H1 (cell line): ENCODE measurements around the gene MDK. TPM values are rescaled to one million over a fixed set of nuclear protein-coding genes. Genes with fewer than 3 reads are reported as not detected.

Experiments
- CTCF ChIA-PET: fragments of 300-600 bp; sonication (Branson Sonifier 250); formaldehyde crosslinking; loops from one replicate; lab custom pipeline; 2021; ENCODE audit not compliant: partially characterized antibody; lab: Charles Lee
- POLR2A ChIA-PET: fragments of 300-600 bp; sonication (Branson Sonifier 250); formaldehyde crosslinking; loops from one replicate; lab custom pipeline; 2021; ENCODE audit warnings: inconsistent platforms; ENCODE audit not compliant: partially characterized antibody; lab: Charles Lee
- DNase-seq, 2 experiments: peaks; one replicate each; pipeline versions ENCODE4 v3.0.0 to v3.0.0-alpha.2; 2010 to 2022; ENCODE audit warnings: low spot score in 2 of 2, low read depth in 1 of 2, mixed read lengths in 1 of 2
- FAIRE-seq: peaks from 2 replicates; lab custom pipeline; 2011; peaks lifted over from hg19 to GRCh38; lab: Jason Lieb, UNC
- H2AFZ ChIP-seq: 2 replicates; pipeline ENCODE4 v1.8.1; 2012; ENCODE audit warnings: low read length, inconsistent platforms
- H2AK5ac ChIP-seq: 2 replicates; pipeline ENCODE4 v1.6.1; 2013; ENCODE audit warnings: low read depth, low read length
- H2BK120ac ChIP-seq: replicated peaks from 2 replicates; pipeline ENCODE3; 2013; ENCODE audit warnings: low read depth, low read length, inconsistent platforms
- H2BK12ac ChIP-seq: 2 replicates; pipeline ENCODE4 v1.6.1; 2013; ENCODE audit warnings: low read depth, low read length
- H2BK15ac ChIP-seq: 2 replicates; pipeline ENCODE4 v1.6.1; 2013; ENCODE audit warnings: low read length
- H2BK20ac ChIP-seq: 2 replicates; pipeline ENCODE4 v1.6.1; 2013; ENCODE audit warnings: low read length
- H2BK5ac ChIP-seq: 2 replicates; pipeline ENCODE4 v1.6.1; 2013; ENCODE audit warnings: low read depth, low read length
- H3K14ac ChIP-seq: 2 replicates; pipeline ENCODE4 v1.6.1; 2013; ENCODE audit warnings: inconsistent platforms; ENCODE audit not compliant: insufficient read length
- H3K18ac ChIP-seq: 2 replicates; pipeline ENCODE4 v1.6.1; 2013; ENCODE audit warnings: low read length; ENCODE audit errors: extremely low read depth
- H3K23ac ChIP-seq: 2 replicates; pipeline ENCODE4 v1.6.1; 2013; ENCODE audit warnings: inconsistent platforms; ENCODE audit not compliant: insufficient read length
- H3K23me2 ChIP-seq: 2 replicates; pipeline ENCODE4 v1.6.1; 2013; ENCODE audit warnings: low read depth, low read length
- H3K27ac ChIP-seq: 2 replicates; pipeline ENCODE4 v1.6.1; 2011; ENCODE audit warnings: low read depth, low read length, inconsistent platforms
- H3K27me3 ChIP-seq, 4 experiments: replicated peaks in 1 of 4; 1 replicate in 1 of 4; 2 replicates in 3 of 4; pipeline versions ENCODE4 v1.6.1 to v1.8.1; 2011 to 2013; ENCODE audit warnings: low read length in 3 of 4, mild to moderate bottlenecking in 3 of 4, inconsistent platforms in 2 of 4, mixed read lengths in 2 of 4, moderate library complexity in 1 of 4; ENCODE audit not compliant: control insufficient read depth in 3 of 4, insufficient read depth in 3 of 4; ENCODE audit errors: extremely low read depth in 1 of 4
- H3K36me3 ChIP-seq, 4 experiments: 2 replicates each; pipeline versions ENCODE4 v1.6.1 to v1.8.1; 2011 to 2013; ENCODE audit warnings: mild to moderate bottlenecking in 4 of 4, low read length in 3 of 4, moderate library complexity in 2 of 4, control low read depth in 1 of 4, inconsistent platforms in 1 of 4; ENCODE audit not compliant: insufficient read depth in 4 of 4, control insufficient read depth in 2 of 4
- H3K4ac ChIP-seq: replicated peaks from 2 replicates; pipeline ENCODE3; 2013; ENCODE audit warnings: low read length, low read depth, mixed read lengths, inconsistent platforms; ENCODE audit not compliant: insufficient read length
- H3K4me1 ChIP-seq, 4 experiments: replicated peaks in 1 of 4; 1 replicate in 1 of 4; 2 replicates in 3 of 4; pipeline versions ENCODE4 v1.6.1 to v1.8.1; 2011 to 2013; ENCODE audit warnings: low read length in 3 of 4, inconsistent platforms in 2 of 4, mixed read lengths in 1 of 4; ENCODE audit not compliant: insufficient read depth in 4 of 4, control insufficient read depth in 3 of 4
- H3K4me2 ChIP-seq, 2 experiments: 2 replicates each; pipeline versions ENCODE4 v1.6.1 to v1.8.1; 2011 to 2013; ENCODE audit warnings: low read depth in 2 of 2, low read length in 2 of 2, control low read depth in 1 of 2, inconsistent platforms in 1 of 2, mild to moderate bottlenecking in 1 of 2; ENCODE audit not compliant: insufficient read depth in 1 of 2
- H3K4me3 ChIP-seq, 4 experiments: fragments of 200-600, 300-600 bp in 1 of 4; sonication (generic), shearing (Covaris generic), sonication (Bioruptor Twin) in 1 of 4; 2 replicates each; pipeline versions ENCODE4 v1.5.1 to v1.8.1; 2011 to 2016; ENCODE audit warnings: low read length in 4 of 4, low read depth in 3 of 4, control low read depth in 2 of 4, inconsistent platforms in 2 of 4, mild to moderate bottlenecking in 2 of 4, mixed read lengths in 1 of 4, moderate library complexity in 1 of 4; ENCODE audit not compliant: insufficient read depth in 2 of 4; ENCODE audit errors: extremely low read depth in 1 of 4
- H3K56ac ChIP-seq: replicated peaks from 2 replicates; pipeline ENCODE3; 2013; ENCODE audit warnings: low read depth, mild to moderate bottlenecking, mixed read lengths, low read length, inconsistent platforms; ENCODE audit not compliant: insufficient read length
- H3K79me1 ChIP-seq: 2 replicates; pipeline ENCODE4 v1.6.1; 2013; ENCODE audit warnings: low read depth, low read length, control low read depth
- H3K79me2 ChIP-seq, 2 experiments: 2 replicates each; pipeline versions ENCODE4 v1.6.1 to v1.8.1; 2012 to 2013; ENCODE audit warnings: low read length in 2 of 2, mild to moderate bottlenecking in 2 of 2, inconsistent platforms in 1 of 2; ENCODE audit not compliant: insufficient read depth in 2 of 2, control insufficient read depth in 1 of 2
- H3K9ac ChIP-seq, 4 experiments: replicated peaks in 1 of 4; 1 replicate in 1 of 4; 2 replicates in 3 of 4; pipeline versions ENCODE4 v1.6.1 to v1.8.1; 2011 to 2013; ENCODE audit warnings: low read depth in 3 of 4, low read length in 3 of 4, control low read depth in 2 of 4, mild to moderate bottlenecking in 2 of 4, moderate library complexity in 2 of 4, inconsistent platforms in 1 of 4; ENCODE audit errors: extremely low read depth in 1 of 4
- H3K9me3 ChIP-seq, 2 experiments: 2 replicates each; pipeline versions ENCODE4 v1.6.1 to v1.8.1; 2012 to 2013; ENCODE audit warnings: mild to moderate bottlenecking in 2 of 2, moderate library complexity in 2 of 2, control low read depth in 1 of 2, inconsistent platforms in 1 of 2, low read depth in 1 of 2, low read length in 1 of 2, mixed read lengths in 1 of 2; ENCODE audit not compliant: insufficient read depth in 2 of 2
- H4K20me1 ChIP-seq, 2 experiments: replicated peaks in 1 of 2; 2 replicates each; pipeline versions ENCODE3 to v1.8.1; 2011 to 2013; ENCODE audit warnings: inconsistent platforms in 2 of 2, low read length in 2 of 2, mild to moderate bottlenecking in 1 of 2; ENCODE audit not compliant: insufficient read depth in 2 of 2, control insufficient read depth in 1 of 2
- H4K5ac ChIP-seq: 2 replicates; pipeline ENCODE4 v1.6.1; 2013; ENCODE audit warnings: low read length, low read depth, mixed read lengths, inconsistent platforms; ENCODE audit not compliant: insufficient read length
- H4K8ac ChIP-seq: 2 replicates; pipeline ENCODE4 v1.8.0; 2013; ENCODE audit warnings: mild to moderate bottlenecking, moderate library complexity, low read length, inconsistent platforms; ENCODE audit not compliant: insufficient read depth; ENCODE audit errors: extremely low read depth
- H4K91ac ChIP-seq: replicated peaks from 2 replicates; pipeline ENCODE3; 2013; ENCODE audit warnings: low read length, mixed read lengths, inconsistent platforms; ENCODE audit not compliant: insufficient read length
- ASH2L ChIP-seq: fragments of 200-600, 300-600 bp; sonication (generic); IDR thresholded peaks from one replicate; pipeline ENCODE4 v1.7.1; 2017; ENCODE audit warnings: low read length
- CEBPB ChIP-seq: IDR thresholded peaks from 2 replicates; pipeline ENCODE4 v1.6.1; 2012; ENCODE audit warnings: low read depth, low read length
- KDM4A ChIP-seq: IDR thresholded peaks from one replicate; pipeline ENCODE4 v1.7.1; 2012; ENCODE audit warnings: low read depth, mild to moderate bottlenecking, moderate library complexity, low read length, inconsistent platforms; ENCODE audit not compliant: severe bottlenecking
- PHF8 ChIP-seq: fragments of 200-600 bp; sonication (generic); conservative IDR thresholded peaks from 2 replicates; pipeline ENCODE4 v1.7.1; 2012; ENCODE audit warnings: low read depth, mild to moderate bottlenecking, inconsistent platforms, low read length, moderate library complexity
- SIX5 ChIP-seq: IDR thresholded peaks from 2 replicates; pipeline ENCODE4 v1.6.1; 2011; ENCODE audit warnings: mild to moderate bottlenecking, low read depth, low read length
- SP2 ChIP-seq: IDR thresholded peaks from 2 replicates; pipeline ENCODE4 v1.6.1; 2012; ENCODE audit warnings: mild to moderate bottlenecking, low read length, inconsistent platforms
- TAF1 ChIP-seq: IDR thresholded peaks from 2 replicates; pipeline ENCODE4 v1.6.1; 2011; ENCODE audit warnings: mild to moderate bottlenecking, low read depth, low read length
- TAF7 ChIP-seq: optimal IDR thresholded peaks from 2 replicates; pipeline ENCODE3; 2011; ENCODE audit warnings: low read depth, mild to moderate bottlenecking, inconsistent platforms, low read length, moderate library complexity, borderline replicate concordance
- WGBS, 2 experiments: shearing (Covaris generic) in 1 of 2; methylation state at CpG; one replicate each; pipeline versions ENCODE4 v1.1.6 to v1.1.7; 2013 to 2015; ENCODE audit warnings: low lambda C conversion rate in 2 of 2, mixed read lengths in 2 of 2, inconsistent platforms in 1 of 2, low coverage in 1 of 2, missing lambda C conversion rate in 1 of 2; ENCODE audit not compliant: insufficient replicate concordance in 2 of 2, insufficient coverage in 1 of 2, insufficient read length in 1 of 2; ENCODE audit errors: extremely low coverage in 1 of 2, missing lambda C conversion rate in 1 of 2; 5-methylcytosine and 5-hydroxymethylcytosine counted together
- polyA plus RNA-seq, 7 experiments: library from polyadenylated mRNA; depleted of rRNA in 3 of 7; stranded (reverse) in 5 of 7; unstranded in 2 of 7; fragments of >200 nt in 5 of 7; fragments of 200-250 nt in 2 of 7; gene quantifications; 1 replicate in 5 of 7; 2 replicates in 1 of 7; 4 replicates in 1 of 7; pipeline versions ENCODE4 v1.2.1 to v1.2.3, GENCODE V29; 2011 to 2013; ENCODE audit warnings: missing spikeins in 2 of 7, mixed read lengths in 2 of 7
- total RNA-seq: library from RNA; stranded (reverse); fragmentation: NEBNext Ultra II Directional; extraction: Animal tissue kit (Norgen Biotek cat#: 25700); gene quantifications from 2 replicates; pipeline ENCODE4 v1.2.1, GENCODE V29; 2021
- TF ChIP-seq, protein P1 (sequence below): IDR thresholded peaks from 2 replicates; pipeline ENCODE4 v1.6.1; 2012; ENCODE audit warnings: low read length, inconsistent platforms
- TF ChIP-seq, protein P2 (sequence below): IDR thresholded peaks from 2 replicates; pipeline ENCODE4 v1.6.1; 2012; ENCODE audit warnings: inconsistent platforms

The MDK gene
- total and polyA plus RNA-seq, 2 of the 8 experiments (the other 6 are each of a cell fraction or from before 2014, with no cell fraction given) = 309 to 606 TPM

DNA sequence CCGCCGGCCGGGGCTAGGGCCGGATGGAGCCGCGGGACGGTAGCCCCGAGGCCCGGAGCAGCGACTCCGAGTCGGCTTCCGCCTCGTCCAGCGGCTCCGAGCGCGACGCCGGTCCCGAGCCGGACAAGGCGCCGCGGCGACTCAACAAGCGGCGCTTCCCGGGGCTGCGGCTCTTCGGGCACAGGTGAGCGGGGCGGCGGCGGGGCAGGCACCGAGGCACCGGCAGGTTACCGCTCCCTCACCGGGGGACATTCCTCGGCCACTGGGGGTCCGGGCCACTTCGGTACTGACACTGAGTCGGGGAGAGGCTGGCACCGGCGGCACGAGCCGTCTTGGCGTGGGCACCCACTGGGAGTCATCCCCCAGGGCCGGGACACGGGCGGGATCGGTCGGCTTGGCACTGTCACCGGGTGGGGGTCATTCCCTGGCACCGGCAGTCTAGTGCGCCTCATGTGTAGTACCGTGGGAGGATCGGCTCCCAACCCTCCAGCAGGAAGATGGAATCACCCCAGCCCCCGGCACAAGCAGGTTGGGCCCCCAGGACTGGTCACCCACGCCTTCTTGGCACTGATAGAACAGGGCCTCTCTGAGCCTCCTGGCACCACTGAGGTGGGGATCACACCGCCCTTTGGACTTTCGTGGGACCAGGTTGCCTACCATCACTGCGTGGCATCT lies 33.7 kb upstream of the MDK start:
- Histone ChIP-seq H3K23me2 (peaks cover 13% of the 10 kb centered on the region), H3K9ac (peak overlapping the region; percentile 39 to 81 (median 62)), H3K27me3 (peaks cover 0 to 7% (median 3%) of the 10 kb centered on the region in 4 experiments; a peak in 1 of 7 replicates), H2BK15ac (no peak overlapping the region), H3K9me3 (no peaks in the 10 kb centered on the region), H3K4me3 (peak overlapping the region; percentile 71 to 83 (median 77)), H3K56ac (no peak overlapping the region), H3K36me3 (no peaks in the 10 kb centered on the region), H3K14ac (no peak overlapping the region), H3K79me2 (peaks cover 0 to 45% of the 10 kb centered on the region in 2 experiments; a peak in 2 of 4 replicates), H3K27ac (no peak overlapping the region), H3K4ac (no peak overlapping the region), H3K4me1 (peaks cover 18 to 49% (median 33%) of the 10 kb centered on the region in 4 experiments), H4K5ac (no peak overlapping the region), H2AK5ac (no peak overlapping the region; the same call in 1 of the 2 replicates), H3K4me2 (peak overlapping the region; percentile 95 to 99), H4K8ac (no peak overlapping the region; the same call in none of the 2 replicates), H4K20me1 (peaks cover 14 to 25% of the 10 kb centered on the region in 2 experiments), H3K79me1 (peaks cover 17% of the 10 kb centered on the region), H2BK12ac (peak overlapping the region; percentile 21; the same call in 1 of the 2 replicates), H3K18ac (no peak overlapping the region), H3K23ac (no peak overlapping the region), H4K91ac (peak overlapping the region; percentile 22), H2AFZ (no peak overlapping the region), H2BK20ac (no peak overlapping the region), H2BK120ac (no peak overlapping the region), H2BK5ac (no peak overlapping the region)
- POLR2A ChIA-PET = interaction anchor here (1.6 to 8.1 kb wide), 7 partner anchors 8 to 104 kb away, joined by 4 to 69 read pairs (median 9); no protein-coding TSS in a partner anchor
- 9% methylated on average over 26 of the region's 63 CpGs; no CpG with 5 or more reads in 1 of the 2 experiments for WGBS, 2 experiments
- FAIRE-seq (no peak), DNase-seq (no peak)
- CTCF ChIA-PET = interaction anchor here (0.6 to 44.5 kb wide), 11 partner anchors 5 to 293 kb away, joined by 3 to 1004 read pairs (median 4); partner anchors contain the start of genes CREB3L1, DGKZ and MDK
- TF ChIP-seq TAF1 (no peak), ASH2L (no peak), CEBPB (no peak), SP2 (no peak), SIX5 (no peak), TAF7 (no peak), PHF8 (0 out of 2 replicates have a peak, but pooled peaks have one; percentile 27), KDM4A (peak; percentile 43)
- TF ChIP-seq, protein P1, sequence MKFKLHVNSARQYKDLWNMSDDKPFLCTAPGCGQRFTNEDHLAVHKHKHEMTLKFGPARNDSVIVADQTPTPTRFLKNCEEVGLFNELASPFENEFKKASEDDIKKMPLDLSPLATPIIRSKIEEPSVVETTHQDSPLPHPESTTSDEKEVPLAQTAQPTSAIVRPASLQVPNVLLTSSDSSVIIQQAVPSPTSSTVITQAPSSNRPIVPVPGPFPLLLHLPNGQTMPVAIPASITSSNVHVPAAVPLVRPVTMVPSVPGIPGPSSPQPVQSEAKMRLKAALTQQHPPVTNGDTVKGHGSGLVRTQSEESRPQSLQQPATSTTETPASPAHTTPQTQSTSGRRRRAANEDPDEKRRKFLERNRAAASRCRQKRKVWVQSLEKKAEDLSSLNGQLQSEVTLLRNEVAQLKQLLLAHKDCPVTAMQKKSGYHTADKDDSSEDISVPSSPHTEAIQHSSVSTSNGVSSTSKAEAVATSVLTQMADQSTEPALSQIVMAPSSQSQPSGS = no peak
- TF ChIP-seq, protein P2, sequence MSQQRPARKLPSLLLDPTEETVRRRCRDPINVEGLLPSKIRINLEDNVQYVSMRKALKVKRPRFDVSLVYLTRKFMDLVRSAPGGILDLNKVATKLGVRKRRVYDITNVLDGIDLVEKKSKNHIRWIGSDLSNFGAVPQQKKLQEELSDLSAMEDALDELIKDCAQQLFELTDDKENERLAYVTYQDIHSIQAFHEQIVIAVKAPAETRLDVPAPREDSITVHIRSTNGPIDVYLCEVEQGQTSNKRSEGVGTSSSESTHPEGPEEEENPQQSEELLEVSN = no peak
